Effector memory CD8-positive, alpha-beta T cell (primary cell): ENCODE measurements around the gene TRIM56.
"Not testable (repeated sequence)": the region's sequence is repeated elsewhere in the genome, so short reads cannot be mapped to it uniquely, and the experiment has no call there.

Experiments
- ATAC-seq: fragments of 150-1000 bp; cut with Tn5 transposase; replicated peaks from 2 replicates; pipeline ENCODE4 v1.10.0; 2021; ENCODE audit warnings: mild to moderate bottlenecking, moderate library complexity
- DNase-seq, 3 experiments: peaks; one replicate each; pipeline ENCODE4 v3.0.0; 2021
- H3K27ac Mint-ChIP-seq, 2 donors: one replicate each; pipeline ENCODE4 v1.8.0; 2022; ENCODE audit warnings: mild to moderate bottlenecking in 2 of 2, mixed read lengths in 2 of 2, moderate library complexity in 2 of 2
- H3K27me3 Mint-ChIP-seq, 2 donors: one replicate each; pipeline ENCODE4 v1.8.0; 2022; ENCODE audit warnings: mixed read lengths in 2 of 2
- H3K36me3 Mint-ChIP-seq: one replicate; pipeline ENCODE4 v1.8.0; 2022; ENCODE audit warnings: mild to moderate bottlenecking, moderate library complexity, mixed read lengths; ENCODE audit not compliant: insufficient read depth
- H3K4me1 Mint-ChIP-seq, 2 donors: one replicate each; pipeline ENCODE4 v1.8.0; 2022; ENCODE audit warnings: low read depth in 2 of 2, mixed read lengths in 2 of 2
- H3K4me3 Mint-ChIP-seq, 2 donors: one replicate each; pipeline ENCODE4 v1.8.0; 2022; ENCODE audit warnings: mild to moderate bottlenecking in 2 of 2, mixed read lengths in 2 of 2, moderate library complexity in 2 of 2
- H3K9me3 Mint-ChIP-seq, 2 donors: one replicate each; pipeline ENCODE4 v1.8.0; 2022; ENCODE audit warnings: mixed read lengths in 2 of 2

Gene TRIM56

DNA sequence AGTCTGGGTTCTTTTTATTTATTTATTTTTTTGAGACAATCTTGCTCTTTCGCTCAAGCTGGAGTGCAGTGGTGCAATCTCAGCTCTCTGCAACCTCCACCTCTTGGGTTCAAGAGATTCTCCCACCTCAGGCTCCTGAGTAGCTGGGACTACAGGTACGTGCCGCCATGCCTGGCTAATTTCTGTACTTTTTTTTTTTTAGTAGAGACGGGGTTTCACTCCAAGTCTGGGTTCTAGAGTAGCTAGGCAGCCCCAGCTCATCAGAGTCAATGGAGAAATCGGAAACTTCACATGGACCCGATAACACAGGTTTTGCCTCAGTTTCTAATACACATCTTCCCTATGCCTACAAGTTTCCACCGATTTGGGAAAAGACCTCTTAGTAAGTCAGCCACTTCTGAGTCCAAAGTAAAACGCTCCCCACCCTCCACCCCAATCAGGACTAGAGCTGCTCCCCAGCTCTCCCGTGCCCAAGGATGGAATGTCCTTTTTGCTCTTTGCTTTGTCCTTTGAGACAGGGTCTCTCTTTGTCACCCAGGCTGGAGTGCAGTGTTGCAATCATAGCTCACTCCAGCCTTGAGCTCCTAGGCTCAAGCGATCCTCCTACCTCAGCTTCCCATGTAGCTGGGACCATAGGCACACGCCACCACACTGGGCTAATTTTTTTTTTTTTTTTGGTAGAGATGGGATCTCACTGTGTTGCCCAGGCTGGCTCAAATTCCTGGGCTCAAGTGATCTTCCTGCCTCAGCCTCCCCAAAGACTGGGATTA lies 37.8 kb downstream of the TRIM56 start:
- no peak for DNase-seq
- Mint-ChIP-seq H3K4me1 (peaks cover 27 to 28% of the 10 kb centered on the region in 2 donors), H3K9me3 (no peaks in the 10 kb centered on the region), H3K36me3 (no peaks in the 10 kb centered on the region), H3K4me3 (no peak overlapping the region), H3K27me3 (peaks cover 67 to 94% of the 10 kb centered on the region in 2 donors), H3K27ac (no peak overlapping the region)
- ATAC-seq, result no peak

DNA sequence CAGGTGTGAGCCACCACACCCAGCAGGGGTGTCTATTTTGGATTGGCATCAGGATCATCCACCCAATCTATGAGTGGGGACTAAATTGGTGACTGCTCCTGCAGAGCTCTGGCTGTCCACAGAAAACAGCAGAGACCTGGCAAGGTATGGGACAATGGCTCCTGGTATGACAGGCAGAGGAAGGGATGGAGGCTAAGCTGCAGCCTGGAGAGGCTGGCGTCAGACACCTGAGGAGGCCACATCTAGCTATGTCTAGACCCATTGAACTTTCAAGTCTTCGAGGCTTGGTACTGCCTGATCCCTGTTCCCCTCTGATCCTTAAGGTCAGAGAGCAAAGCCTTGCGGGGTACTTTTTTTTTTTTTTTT lies 38.4 kb downstream of the TRIM56 start:
- Mint-ChIP-seq H3K27ac (no peak overlapping the region), H3K4me3 (no peak overlapping the region), H3K27me3 (peaks cover 63 to 88% of the 10 kb centered on the region in 2 donors), H3K36me3 (no peaks in the 10 kb centered on the region), H3K4me1 (peaks cover 27 to 31% of the 10 kb centered on the region in 2 donors), H3K9me3 (no peaks in the 10 kb centered on the region)
- no peak for ATAC-seq
- DNase-seq, result no peak

DNA sequence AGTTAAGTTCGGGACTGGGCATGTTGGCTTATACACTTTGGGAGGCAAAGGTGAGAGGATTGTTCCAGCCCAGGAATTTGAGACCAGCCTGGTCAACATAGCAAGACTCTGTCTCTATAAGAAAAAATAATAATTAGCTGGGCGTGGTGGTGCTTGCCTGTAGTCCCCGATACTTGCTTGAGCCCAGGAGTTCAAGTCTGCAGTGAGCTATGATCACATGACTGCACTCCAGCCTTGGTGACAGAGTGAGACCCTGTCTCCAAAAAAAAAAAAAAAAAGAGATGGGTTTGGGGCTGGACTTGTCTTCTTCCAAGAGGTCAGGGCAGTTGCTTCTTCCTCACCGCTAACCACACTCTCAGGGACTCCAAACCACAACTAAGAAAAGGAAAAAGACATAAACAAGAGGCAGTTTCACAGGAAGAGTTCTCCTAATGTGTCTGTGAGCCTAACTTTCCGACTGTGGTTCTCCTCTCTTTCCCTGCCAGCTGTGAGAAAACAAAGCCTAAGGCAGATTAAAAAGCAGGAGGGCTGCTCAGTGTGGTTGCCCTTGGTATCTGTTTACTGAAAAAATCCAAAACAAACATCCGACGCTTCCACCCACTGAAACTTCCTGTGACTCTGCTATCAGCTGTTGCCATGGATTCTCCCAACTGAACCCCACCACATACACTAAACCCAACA lies 39.2 kb downstream of the TRIM56 start:
- Mint-ChIP-seq H3K36me3 (no peaks in the 10 kb centered on the region), H3K27me3 (peaks cover 54 to 82% of the 10 kb centered on the region in 2 donors), H3K27ac (no peak overlapping the region), H3K4me1 (peaks cover 27 to 31% of the 10 kb centered on the region in 2 donors), H3K9me3 (no peaks in the 10 kb centered on the region), H3K4me3 (no peak overlapping the region)
- DNase-seq, result no peak
- ATAC-seq, result no peak

DNA sequence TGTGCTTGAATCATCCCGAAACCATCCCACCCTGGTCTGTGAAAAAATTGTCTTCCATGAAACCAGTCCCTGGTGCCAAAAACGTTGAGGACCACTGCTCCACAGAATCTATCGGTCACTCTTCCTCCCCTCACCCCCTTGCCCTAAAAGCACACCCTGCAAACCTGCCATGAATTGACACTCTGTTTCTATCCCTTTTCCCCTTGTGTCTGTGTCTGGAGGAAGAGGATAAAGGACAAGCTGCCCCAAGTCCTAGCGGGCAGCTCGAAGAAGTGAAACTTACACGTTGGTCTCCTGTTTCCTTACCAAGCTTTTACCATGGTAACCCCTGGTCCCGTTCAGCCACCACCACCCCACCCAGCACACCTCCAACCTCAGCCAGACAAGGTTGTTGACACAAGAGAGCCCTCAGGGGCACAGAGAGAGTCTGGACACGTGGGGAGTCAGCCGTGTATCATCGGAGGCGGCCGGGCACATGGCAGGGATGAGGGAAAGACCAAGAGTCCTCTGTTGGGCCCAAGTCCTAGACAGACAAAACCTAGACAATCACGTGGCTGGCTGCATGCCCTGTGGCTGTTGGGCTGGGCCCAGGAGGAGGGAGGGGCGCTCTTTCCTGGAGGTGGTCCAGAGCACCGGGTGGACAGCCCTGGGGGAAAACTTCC lies 40.8 kb downstream of the TRIM56 start:
- peak in 2 of 3 experiments; percentile 7 to 8 for DNase-seq
- Mint-ChIP-seq H3K9me3 (no peaks in the 10 kb centered on the region), H3K27me3 (peaks cover 53 to 79% of the 10 kb centered on the region in 2 donors), H3K27ac (peak overlapping the region; percentile 20 to 63), H3K36me3 (no peaks in the 10 kb centered on the region), H3K4me1 (peaks cover 27 to 31% of the 10 kb centered on the region in 2 donors), H3K4me3 (peak overlapping the region; percentile 64 to 74)
- ATAC-seq, result peak; percentile 59

DNA sequence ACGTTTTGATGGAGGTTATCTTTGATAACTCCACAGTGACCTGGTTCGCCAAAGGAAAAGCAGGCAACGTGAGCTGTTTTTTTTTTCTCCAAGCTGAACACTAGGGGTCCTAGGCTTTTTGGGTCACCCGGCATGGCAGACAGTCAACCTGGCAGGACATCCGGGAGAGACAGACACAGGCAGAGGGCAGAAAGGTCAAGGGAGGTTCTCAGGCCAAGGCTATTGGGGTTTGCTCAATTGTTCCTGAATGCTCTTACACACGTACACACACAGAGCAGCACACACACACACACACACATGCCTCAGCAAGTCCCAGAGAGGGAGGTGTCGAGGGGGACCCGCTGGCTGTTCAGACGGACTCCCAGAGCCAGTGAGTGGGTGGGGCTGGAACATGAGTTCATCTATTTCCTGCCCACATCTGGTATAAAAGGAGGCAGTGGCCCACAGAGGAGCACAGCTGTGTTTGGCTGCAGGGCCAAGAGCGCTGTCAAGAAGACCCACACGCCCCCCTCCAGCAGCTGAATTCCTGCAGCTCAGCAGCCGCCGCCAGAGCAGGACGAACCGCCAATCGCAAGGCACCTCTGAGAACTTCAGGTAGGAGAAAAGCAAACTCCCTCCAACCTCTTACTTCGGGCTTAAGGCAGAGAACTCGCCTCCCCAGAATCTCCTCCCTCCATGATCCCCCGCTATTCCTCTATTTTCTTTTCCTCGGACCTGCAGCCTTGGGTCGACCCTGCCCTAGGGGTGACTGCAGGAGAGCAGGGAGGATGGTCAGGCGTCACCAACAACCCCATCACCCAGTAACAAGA lies 41.6 kb downstream of the TRIM56 start, which contains the start of gene SERPINE1:
SERPINE1 (plus strand) TSS at position 454 of the 809 bp plus-strand sequence. CDS start 1,290 bp downstream, outside the sequence.
- H3K36me3 Mint-ChIP-seq, result no peaks in the 10 kb centered on the region
- peaks cover 25 to 30% of the 10 kb centered on the region in 2 donors for H3K4me1 Mint-ChIP-seq
- peak; percentile 82 for ATAC-seq
- H3K27ac Mint-ChIP-seq, result peak within 1 kb of the TSS; percentile 20 to 63
- H3K27me3 Mint-ChIP-seq, result peaks cover 49 to 77% of the 10 kb centered on the region in 2 donors
- peak within 1 kb of the TSS; percentile 64 to 74 for H3K4me3 Mint-ChIP-seq
- no peaks in the 10 kb centered on the region for H3K9me3 Mint-ChIP-seq
- peak; percentile 37 to 43 (median 39) for DNase-seq

DNA sequence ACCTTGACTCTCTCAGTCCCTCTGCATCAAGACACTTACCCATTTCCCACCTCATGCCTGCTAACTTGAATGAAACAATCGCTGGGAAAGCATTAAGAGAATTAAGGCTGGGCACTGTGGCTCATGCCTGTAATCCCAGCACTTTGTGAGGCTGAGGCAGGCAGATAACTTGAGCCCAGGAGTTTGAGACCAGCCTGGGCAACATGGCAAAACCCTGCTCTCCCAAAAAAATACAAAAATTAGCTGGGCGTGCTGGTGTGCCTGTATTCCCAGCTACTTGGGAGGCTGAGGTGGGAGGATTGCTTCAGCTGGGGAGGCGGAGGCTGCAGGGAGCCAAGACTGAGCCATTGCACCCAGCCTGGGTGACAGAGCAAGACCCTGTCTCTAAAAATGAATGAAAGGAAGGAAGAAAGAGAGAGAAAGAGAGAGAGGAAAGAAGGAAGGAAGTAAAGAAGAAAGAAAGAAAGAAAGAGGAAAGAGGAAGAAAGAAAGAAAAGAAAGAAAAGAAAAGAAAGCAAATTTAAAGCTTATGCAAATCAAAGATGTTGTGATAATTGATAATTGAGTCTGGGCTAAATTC lies 42.3 kb downstream of the TRIM56 start:
- Mint-ChIP-seq H3K36me3 (peaks cover 3% of the 10 kb centered on the region), H3K27me3 (peaks cover 44 to 77% of the 10 kb centered on the region in 2 donors), H3K4me3 (peak overlapping the region; percentile 64 to 74), H3K9me3 (no peaks in the 10 kb centered on the region), H3K4me1 (peaks cover 21 to 27% of the 10 kb centered on the region in 2 donors), H3K27ac (peak overlapping the region in 1 of 2 donors; percentile 63)
- no peak for DNase-seq
- no peak for ATAC-seq

DNA sequence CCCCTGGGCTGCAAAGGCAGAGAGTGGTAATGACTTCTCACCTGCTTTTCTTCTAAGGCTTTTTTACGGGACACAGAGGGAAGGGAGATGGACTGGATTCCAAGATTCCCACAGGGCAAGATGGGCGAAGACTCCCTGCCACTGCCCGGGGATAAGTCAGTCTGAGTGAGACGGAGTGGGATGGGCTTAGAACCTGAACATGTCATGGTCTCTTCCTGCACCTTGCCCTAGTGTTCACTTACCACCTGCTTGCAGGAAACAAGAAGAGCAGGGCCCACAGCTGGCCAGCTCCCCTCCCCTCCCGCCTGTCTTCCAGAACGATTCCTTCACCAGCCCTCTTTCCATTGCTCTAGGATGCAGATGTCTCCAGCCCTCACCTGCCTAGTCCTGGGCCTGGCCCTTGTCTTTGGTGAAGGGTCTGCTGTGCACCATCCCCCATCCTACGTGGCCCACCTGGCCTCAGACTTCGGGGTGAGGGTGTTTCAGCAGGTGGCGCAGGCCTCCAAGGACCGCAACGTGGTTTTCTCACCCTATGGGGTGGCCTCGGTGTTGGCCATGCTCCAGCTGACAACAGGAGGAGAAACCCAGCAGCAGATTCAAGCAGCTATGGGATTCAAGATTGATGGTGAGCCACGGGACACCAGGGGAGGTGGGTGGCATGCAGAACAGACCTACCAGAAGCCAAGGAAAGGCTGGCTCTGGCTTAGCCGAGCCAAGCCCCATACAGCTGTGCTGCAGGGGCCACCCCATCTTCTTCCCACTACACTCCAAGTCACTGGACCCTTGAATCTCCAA lies 43.0 kb downstream of the TRIM56 start:
- peaks cover 4% of the 10 kb centered on the region for H3K36me3 Mint-ChIP-seq
- H3K27ac Mint-ChIP-seq, result peak overlapping the region in 1 of 2 donors; percentile 56
- no peaks in the 10 kb centered on the region for H3K9me3 Mint-ChIP-seq
- no peak for ATAC-seq
- no peak overlapping the region for H3K4me3 Mint-ChIP-seq
- no peak for DNase-seq
- peaks cover 40 to 76% of the 10 kb centered on the region in 2 donors for H3K27me3 Mint-ChIP-seq
- peaks cover 21 to 27% of the 10 kb centered on the region in 2 donors for H3K4me1 Mint-ChIP-seq

DNA sequence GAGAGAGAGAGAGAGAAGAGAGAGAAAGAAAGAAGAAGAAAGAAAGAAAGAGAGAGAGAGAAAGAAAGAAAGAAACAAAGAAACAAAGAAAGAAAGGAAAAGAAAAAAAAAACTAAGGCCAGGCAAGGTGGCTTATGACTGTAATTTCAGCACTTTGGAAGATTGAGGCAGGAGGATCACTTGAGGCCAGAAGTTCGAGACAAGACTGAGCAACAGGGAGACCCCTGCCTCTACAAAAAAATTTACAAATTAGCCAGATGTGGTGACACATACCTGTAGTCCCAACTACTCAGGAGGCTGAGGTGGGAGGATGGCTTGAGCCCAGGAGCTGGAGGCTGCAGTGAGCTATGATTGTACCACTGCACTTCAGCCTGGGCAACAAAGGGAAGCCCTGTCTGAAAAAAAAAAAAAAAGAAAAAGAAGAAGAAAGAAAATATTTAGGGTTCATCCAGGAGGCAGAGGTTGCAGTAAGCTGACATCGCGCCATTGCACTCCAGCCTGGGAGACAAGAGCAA lies 44.4 kb downstream of the TRIM56 start:
- peaks cover 4% of the 10 kb centered on the region for H3K36me3 Mint-ChIP-seq
- no peak for ATAC-seq
- no peak overlapping the region for H3K27ac Mint-ChIP-seq
- H3K27me3 Mint-ChIP-seq, result peaks cover 44 to 76% of the 10 kb centered on the region in 2 donors
- peaks cover 18 to 24% of the 10 kb centered on the region in 2 donors for H3K4me1 Mint-ChIP-seq
- DNase-seq, result no peak
- H3K4me3 Mint-ChIP-seq, result no peak overlapping the region
- no peaks in the 10 kb centered on the region for H3K9me3 Mint-ChIP-seq

DNA sequence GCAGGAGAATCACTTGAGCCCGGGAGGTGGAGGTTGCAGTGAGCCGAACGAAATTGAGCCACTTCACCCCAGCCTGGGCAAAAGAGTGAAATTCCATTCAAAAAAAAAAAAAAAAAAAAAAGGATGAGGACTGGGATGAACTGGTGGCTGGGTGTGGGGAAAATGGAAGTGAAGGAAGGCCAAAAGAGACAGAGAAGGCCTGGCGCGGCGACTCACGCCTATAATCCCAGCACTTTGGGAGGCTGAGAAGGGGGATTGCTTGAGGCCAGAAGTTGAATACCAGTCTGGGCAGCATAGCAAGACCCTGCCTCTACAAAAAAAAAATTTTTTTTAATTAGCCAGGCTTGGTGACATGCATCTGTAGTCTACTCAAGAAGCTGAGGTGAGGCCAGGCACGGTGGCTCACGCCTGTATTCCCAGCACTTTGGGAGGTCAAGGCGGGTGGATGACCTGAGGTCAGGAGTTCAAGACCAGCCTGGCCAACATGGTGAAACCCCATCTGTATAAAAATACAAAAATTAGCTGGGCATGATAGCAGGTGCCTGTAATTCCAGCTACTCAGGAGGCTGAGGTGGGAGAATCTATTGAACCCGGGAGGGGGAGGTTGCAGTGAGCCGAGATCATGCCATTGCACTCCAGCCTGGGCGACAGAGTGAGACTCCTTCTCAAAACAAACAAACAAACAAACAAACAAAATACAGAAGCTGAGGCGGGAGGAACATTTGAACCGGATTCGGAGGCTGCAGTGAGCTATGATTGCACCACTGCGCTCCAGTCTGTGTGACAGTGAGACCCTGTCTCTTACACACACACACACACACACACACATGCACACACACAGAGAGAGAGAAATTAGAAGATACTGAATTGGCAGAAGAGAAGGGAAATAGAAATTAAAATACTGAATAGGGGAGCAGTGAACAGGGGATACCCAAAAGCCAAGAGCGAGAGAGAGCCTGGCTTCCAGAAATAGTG lies 47.6 kb downstream of the TRIM56 start:
- H3K9me3 Mint-ChIP-seq, result not testable (repeated sequence)
- H3K27me3 Mint-ChIP-seq, result peaks cover 32 to 71% of the 10 kb centered on the region in 2 donors

DNA sequence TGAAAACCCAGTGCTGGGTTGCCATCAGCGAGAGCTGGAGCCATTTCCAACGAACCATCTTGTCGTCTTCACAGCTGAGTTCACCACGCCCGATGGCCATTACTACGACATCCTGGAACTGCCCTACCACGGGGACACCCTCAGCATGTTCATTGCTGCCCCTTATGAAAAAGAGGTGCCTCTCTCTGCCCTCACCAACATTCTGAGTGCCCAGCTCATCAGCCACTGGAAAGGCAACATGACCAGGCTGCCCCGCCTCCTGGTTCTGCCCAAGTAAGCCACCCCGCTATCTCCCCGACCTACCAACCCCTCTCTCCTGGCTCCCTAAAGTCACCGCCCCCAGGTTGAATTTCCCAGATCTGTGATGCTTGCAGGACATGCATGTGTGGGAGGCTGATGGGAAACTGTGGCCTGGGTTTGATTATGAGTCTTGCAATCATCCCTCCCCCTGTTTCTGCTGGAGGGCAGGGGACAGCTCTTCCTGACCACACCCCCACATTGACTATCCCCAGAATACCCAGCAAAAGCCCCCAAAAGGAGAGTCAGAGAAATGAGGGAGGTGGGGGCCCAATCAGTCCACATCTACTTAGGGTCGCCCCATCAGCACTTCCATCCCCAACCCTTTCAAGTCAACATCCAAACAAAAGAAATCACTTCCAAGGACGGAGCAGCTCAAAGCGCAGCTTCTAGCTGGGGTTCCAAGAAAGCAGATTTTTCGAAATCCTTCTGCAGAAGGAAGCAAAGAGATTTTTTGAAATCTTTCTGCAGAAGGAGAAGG lies 48.5 kb downstream of the TRIM56 start:
- ATAC-seq (no peak), DNase-seq (no peak)
- Mint-ChIP-seq H3K36me3 (peaks cover 11% of the 10 kb centered on the region), H3K4me3 (no peak overlapping the region), H3K9me3 (no peaks in the 10 kb centered on the region), H3K27ac (no peak overlapping the region), H3K27me3 (peaks cover 32 to 71% of the 10 kb centered on the region in 2 donors), H3K4me1 (peaks cover 10 to 20% of the 10 kb centered on the region in 2 donors)

More for the DNA sequence above, 47.6 kb downstream of the TRIM56 start:
- not testable (repeated sequence) for H3K36me3 Mint-ChIP-seq, H3K27ac Mint-ChIP-seq, DNase-seq, H3K4me3 Mint-ChIP-seq, ATAC-seq
- H3K4me1 Mint-ChIP-seq, result peaks cover 7 to 11% of the 10 kb centered on the region in 2 donors
